Glutamatergic neuron (in vitro differentiated cells): ENCODE measurements around the gene ZNF70. TPM values are rescaled to one million over a fixed set of nuclear protein-coding genes. Genes with fewer than 3 reads are reported as not detected.

Experiments used
- DNase-seq: peaks from one replicate; pipeline ENCODE4 v3.0.0; 2022
- H3K27ac Mint-ChIP-seq: one replicate; pipeline ENCODE4 v1.8.0; 2020; ENCODE audit warnings: mild to moderate bottlenecking, mixed read lengths, inconsistent platforms; ENCODE audit not compliant: unreplicated experiment
- H3K27me3 Mint-ChIP-seq: one replicate; pipeline ENCODE4 v1.8.0; 2020; ENCODE audit warnings: mild to moderate bottlenecking, moderate library complexity, mixed read lengths, inconsistent platforms; ENCODE audit not compliant: unreplicated experiment
- H3K36me3 Mint-ChIP-seq: one replicate; pipeline ENCODE4 v1.8.0; 2020; ENCODE audit warnings: mild to moderate bottlenecking, mixed read lengths, inconsistent platforms; ENCODE audit not compliant: unreplicated experiment
- H3K4me1 Mint-ChIP-seq: one replicate; pipeline ENCODE4 v1.8.0; 2020; ENCODE audit warnings: mild to moderate bottlenecking, low read depth, mixed read lengths, inconsistent platforms; ENCODE audit not compliant: unreplicated experiment
- H3K4me3 Mint-ChIP-seq: one replicate; pipeline ENCODE4 v1.8.0; 2020; ENCODE audit warnings: mild to moderate bottlenecking, mixed read lengths, inconsistent platforms; ENCODE audit not compliant: unreplicated experiment
- H3K9me3 Mint-ChIP-seq: one replicate; pipeline ENCODE4 v1.8.0; 2020; ENCODE audit warnings: mild to moderate bottlenecking, moderate library complexity, mixed read lengths, inconsistent platforms; ENCODE audit not compliant: unreplicated experiment
- total RNA-seq: library from RNA; stranded (reverse); fragmentation: NEBNext Ultra II Directional; extraction: Animal tissue kit (Norgen Biotek cat#: 25700); gene quantifications from one replicate; pipeline ENCODE4 v1.2.1, GENCODE V29; 2021; ENCODE audit not compliant: unreplicated experiment
- TF ChIP-seq, protein P1 (sequence below): fragments of 200-600 bp; sonication (generic); IDR thresholded peaks from one replicate; pipeline ENCODE4 v1.5.0; 2021; ENCODE audit not compliant: partially characterized antibody, unreplicated experiment

Gene ZNF70
- total RNA-seq, 1 donor from 2014 or later = 9.0 TPM

GRCh38 chr22:23782703-23783102 lies 31.8 kb upstream of the ZNF70 start:
- Mint-ChIP-seq H3K4me1 (peaks cover 12% of the 10 kb centered on the region), H3K27me3 (peaks cover 12% of the 10 kb centered on the region), H3K36me3 (peaks cover 3% of the 10 kb centered on the region), H3K27ac (no peak overlapping the region), H3K9me3 (peaks cover 4% of the 10 kb centered on the region), H3K4me3 (no peak overlapping the region)
- TF ChIP-seq, protein P1, sequence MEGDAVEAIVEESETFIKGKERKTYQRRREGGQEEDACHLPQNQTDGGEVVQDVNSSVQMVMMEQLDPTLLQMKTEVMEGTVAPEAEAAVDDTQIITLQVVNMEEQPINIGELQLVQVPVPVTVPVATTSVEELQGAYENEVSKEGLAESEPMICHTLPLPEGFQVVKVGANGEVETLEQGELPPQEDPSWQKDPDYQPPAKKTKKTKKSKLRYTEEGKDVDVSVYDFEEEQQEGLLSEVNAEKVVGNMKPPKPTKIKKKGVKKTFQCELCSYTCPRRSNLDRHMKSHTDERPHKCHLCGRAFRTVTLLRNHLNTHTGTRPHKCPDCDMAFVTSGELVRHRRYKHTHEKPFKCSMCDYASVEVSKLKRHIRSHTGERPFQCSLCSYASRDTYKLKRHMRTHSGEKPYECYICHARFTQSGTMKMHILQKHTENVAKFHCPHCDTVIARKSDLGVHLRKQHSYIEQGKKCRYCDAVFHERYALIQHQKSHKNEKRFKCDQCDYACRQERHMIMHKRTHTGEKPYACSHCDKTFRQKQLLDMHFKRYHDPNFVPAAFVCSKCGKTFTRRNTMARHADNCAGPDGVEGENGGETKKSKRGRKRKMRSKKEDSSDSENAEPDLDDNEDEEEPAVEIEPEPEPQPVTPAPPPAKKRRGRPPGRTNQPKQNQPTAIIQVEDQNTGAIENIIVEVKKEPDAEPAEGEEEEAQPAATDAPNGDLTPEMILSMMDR = no peak
- DNase-seq = no peak

- no peak for DNase-seq
- Mint-ChIP-seq H3K27ac (no peak overlapping the region), H3K4me1 (peaks cover 12% of the 10 kb centered on the region), H3K9me3 (peaks cover 1% of the 10 kb centered on the region), H3K4me3 (no peak overlapping the region), H3K36me3 (peaks cover 3% of the 10 kb centered on the region), H3K27me3 (peaks cover 14% of the 10 kb centered on the region)
- TF ChIP-seq, protein P1 = no peak
Measured at GRCh38 chr22:23782252-23782651, 31.3 kb upstream of the ZNF70 start.

GRCh38 chr22:23781511-23782183 lies 30.7 kb upstream of the ZNF70 start:
- Mint-ChIP-seq H3K27me3 (peaks cover 14% of the 10 kb centered on the region), H3K27ac (no peak overlapping the region), H3K4me3 (no peak overlapping the region), H3K4me1 (peaks cover 11% of the 10 kb centered on the region), H3K36me3 (peaks cover 3% of the 10 kb centered on the region), H3K9me3 (peaks cover 1% of the 10 kb centered on the region)
- no peak for DNase-seq
- TF ChIP-seq, protein P1 = no peak

GRCh38 chr22:23781065-23781464 lies 30.2 kb upstream of the ZNF70 start:
- peaks cover 6% of the 10 kb centered on the region for H3K4me1 Mint-ChIP-seq
- DNase-seq = no peak
- no peak overlapping the region for H3K27ac Mint-ChIP-seq
- H3K36me3 Mint-ChIP-seq = peaks cover 3% of the 10 kb centered on the region
- peaks cover 12% of the 10 kb centered on the region for H3K27me3 Mint-ChIP-seq
- no peak overlapping the region for H3K4me3 Mint-ChIP-seq
- TF ChIP-seq, protein P1 = no peak
- H3K9me3 Mint-ChIP-seq = peaks cover 1% of the 10 kb centered on the region

DNA sequence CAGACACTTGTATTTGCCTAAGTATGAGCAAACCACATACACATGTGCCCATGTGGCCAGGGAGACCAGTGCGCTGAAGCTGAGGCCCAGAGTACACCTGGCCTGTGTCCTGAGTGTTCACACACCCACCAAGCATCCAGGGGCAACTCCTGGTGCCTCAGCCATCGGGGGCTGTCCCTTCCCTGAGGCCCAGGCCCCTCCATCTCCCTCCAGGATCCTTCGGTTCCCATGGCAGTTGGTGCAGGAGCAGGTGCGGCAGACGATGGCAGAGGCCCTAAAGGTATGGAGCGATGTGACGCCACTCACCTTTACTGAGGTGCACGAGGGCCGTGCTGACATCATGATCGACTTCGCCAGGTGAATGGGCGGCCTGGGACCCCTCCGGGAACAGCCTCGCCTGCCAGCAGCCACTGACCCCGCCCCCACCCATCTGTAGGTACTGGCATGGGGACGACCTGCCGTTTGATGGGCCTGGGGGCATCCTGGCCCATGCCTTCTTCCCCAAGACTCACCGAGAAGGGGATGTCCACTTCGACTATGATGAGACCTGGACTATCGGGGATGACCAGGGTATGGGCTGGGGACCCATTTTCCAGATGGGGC lies 29.3 kb upstream of the ZNF70 start:
- Mint-ChIP-seq H3K9me3 (peaks cover 1% of the 10 kb centered on the region), H3K4me1 (peaks cover 7% of the 10 kb centered on the region), H3K27ac (no peak overlapping the region), H3K36me3 (peaks cover 3% of the 10 kb centered on the region), H3K27me3 (peaks cover 16% of the 10 kb centered on the region), H3K4me3 (no peak overlapping the region)
- TF ChIP-seq, protein P1 = no peak
- DNase-seq = no peak
